ENCODE results near the gene HOPX.
"Not testable (repeated sequence)": the region's sequence is repeated elsewhere in the genome, so short reads cannot be mapped to it uniquely, and the experiment has no call there.

The HOPX gene

GRCh38 chr4:56688094-56688647 is 7.1 kb upstream of the HOPX start:
- no peak for DNase-seq (ENCODE audit: low spot score)

DNA sequence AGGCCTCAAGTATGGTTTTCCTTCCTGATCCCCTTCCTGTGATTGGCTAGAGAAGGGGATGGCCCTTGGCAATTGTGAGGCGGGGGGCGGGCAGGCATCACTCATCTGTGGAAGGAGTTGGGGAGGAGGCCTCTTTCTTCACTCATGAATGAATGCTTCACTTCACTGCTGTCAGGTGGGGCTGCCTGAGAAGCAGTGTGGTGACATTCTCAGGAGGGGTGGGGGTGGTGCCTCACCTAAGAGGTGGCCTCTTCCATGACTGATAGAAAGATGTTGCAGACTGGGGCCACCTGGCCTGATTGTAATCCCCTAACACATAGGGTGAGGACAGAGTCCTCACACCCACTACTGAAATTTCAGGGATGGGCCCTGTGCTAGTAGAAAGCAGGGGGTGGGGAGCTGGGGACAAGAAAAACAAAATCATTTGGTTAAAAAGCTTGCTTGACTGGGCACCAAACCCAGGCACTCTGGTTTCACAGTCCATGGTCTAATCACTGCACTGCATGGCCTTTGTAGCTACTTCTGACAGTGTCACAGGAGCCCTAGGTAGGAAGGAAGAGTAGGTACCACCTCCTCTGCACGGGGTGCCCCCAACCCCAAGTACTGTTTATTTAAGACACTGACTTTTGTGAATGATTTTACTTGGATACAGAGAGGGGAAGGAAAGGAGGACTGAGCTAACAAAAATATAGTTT is 5.6 kb upstream of the HOPX start:
- DNase-seq (ENCODE audit: low spot score): no peak

- no peak for DNase-seq (ENCODE audit: low spot score)
Measured at GRCh38 chr4:56684320-56685050, 3.4 kb upstream of the HOPX start.

DNA sequence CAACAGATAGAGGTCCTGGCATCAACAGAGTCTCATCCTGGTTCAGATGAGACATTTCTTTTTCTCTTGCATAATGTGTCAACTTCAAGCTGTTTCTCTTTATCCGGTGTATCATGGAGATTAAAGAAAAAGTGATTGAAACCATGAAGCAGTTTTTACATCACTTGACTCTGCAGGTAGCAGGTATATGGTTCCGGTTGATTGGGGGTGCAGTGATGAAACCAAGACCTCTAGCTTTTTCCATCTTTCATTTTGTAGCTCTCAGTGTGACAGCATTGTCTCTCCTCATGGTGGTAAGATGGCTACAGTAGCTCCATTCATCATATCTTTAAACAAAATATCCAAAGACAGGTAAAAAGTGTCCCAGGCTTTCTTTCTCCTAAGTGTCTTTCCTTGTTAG is 2.4 kb upstream of the HOPX start:
- DNase-seq (ENCODE audit: low spot score): no peak

DNA sequence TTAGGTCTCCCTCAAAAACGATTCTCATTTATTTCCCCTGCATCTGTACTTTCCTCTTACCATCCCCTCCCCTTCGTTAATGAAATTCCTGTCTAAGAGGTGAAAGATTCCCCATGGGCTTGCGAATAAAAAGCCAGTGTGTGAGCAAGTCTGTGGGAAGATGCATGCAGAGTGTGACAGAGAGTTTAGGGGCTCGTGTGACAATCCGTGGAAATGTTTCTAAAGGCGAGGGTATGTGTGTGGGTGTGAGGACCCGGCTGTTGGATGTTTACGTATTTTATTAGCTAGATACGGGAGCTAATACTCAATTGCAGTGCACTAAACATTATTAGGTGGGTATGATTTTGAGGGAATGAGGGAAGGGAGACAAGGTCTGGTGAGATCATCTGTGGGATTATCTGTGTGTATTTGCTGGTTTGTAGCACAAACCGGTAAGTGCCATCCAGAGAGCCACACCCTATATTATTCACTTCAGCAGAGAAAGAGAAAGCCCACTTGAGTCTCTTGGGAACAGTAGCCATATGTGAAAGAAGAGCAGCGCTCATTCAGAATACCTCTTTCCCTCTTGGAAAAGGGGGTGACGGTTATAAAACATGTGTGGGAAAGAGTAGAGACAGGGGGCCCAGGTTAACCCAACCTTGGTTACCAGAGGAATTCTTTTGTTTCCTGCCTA is 893 bp upstream of the HOPX start:
- DNase-seq (ENCODE audit: low spot score): no peak

- DNase-seq (ENCODE audit: low spot score): no peak
Measured at GRCh38 chr4:56680266-56680665, 830 bp downstream of the HOPX start.

DNA sequence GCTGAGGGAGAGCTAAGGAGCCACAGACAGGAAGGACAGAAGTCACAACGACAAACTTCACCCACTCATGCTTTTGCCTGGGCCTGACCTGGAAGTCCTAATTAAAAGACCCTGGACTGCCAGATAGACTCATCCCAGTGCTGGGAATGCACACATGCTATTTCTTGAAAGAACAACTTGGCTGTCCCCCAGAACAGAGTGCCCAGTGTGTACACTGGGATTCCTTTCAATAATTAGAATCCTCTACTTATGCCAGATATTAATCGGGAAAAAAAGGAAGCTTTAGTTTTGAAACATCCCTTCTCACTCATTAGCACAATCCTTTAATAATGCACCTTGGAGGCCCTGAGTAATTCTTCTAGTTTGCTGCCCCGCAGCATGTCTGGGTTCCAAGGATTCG is 3.4 kb downstream of the HOPX start:
- DNase-seq (ENCODE audit: low spot score): no peak

- DNase-seq (ENCODE audit: low spot score): no peak
Measured at GRCh38 chr4:56674984-56675383, 6.1 kb downstream of the HOPX start.

DNA sequence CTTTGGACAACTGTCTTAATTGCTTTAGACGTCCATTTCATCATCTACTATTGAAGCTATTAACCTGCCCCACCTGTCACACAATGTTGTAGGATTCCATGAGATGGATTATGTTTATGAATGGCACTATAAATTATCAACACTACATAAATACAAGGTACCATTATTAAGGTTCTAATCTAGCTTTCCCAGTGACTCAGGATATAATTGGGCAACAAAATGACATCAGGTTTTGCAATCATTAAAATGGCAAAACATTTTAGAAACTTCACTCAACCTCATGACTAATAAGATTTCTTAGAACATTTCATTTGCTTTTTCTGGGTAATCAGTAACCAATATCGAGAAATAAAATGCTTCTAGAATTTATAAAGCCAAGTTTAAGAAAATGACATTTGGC is 9.2 kb downstream of the HOPX start:
- DNase-seq (ENCODE audit: low spot score): no peak

- no peak for DNase-seq (ENCODE audit: low spot score)
Measured at GRCh38 chr4:56671373-56671772, 9.7 kb downstream of the HOPX start.

GRCh38 chr4:56668267-56668666 is 12.8 kb downstream of the HOPX start:
- DNase-seq (ENCODE audit: low spot score): no peak

- not testable (repeated sequence) for DNase-seq (ENCODE audit: low spot score)
Measured at GRCh38 chr4:56667396-56667795, 13.7 kb downstream of the HOPX start.

GRCh38 chr4:56666279-56666678 is 14.8 kb downstream of the HOPX start:
- DNase-seq (ENCODE audit: low spot score): no peak

GRCh38 chr4:56665781-56666180 is 15.3 kb downstream of the HOPX start:
- DNase-seq (ENCODE audit: low spot score): no peak

DNA sequence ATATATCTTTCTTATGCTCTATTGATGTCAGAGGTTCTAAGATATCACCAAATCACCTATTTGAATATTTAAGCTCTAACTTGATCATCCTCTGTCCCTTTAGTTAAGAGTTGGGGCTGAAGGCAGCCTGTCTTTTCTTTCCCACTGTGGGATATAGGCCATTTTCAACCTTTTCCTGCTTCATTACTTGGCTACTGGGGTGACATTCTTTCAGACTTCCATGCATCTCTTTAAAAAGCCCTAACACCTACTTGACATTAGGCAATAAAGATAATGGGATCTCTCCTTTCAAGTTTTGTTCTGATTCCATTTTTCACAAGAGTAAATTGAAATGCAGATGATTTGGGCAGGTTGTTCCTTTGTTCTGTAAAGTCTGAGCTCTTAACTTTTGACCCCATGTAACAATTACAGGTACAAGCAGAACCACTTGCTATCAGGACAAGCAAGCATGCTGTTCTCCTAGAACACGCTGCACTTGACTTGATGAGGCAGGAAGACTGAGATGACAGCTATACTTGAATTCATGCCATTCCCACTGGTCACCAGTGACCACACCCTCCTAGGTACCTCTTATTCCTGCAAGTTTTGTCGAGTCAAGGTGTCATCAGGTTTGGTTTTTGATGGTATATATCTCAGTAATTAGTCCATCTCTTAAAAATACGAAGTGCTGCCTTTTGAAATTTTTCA is 18.2 kb downstream of the HOPX start:
- DNase-seq (ENCODE audit: low spot score): no peak

DNA sequence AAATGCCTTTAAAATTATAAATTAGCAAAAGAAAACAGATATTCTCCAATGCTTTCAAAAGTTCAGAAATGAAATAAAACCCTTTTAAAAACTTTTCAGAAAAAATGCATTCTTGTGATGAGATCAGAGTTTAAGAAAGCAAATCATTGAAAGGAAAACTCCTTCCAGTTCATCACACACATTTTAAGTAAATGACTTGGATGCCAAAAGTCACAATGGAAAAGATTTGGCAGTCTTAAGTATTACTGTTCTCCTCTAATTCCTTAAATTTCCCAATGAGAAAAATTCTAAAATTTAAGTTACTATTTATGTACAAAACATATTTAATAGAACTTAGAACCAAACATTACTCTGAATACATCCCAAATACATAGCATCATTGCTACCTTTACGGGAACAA is 21.1 kb downstream of the HOPX start:
- no peak for DNase-seq (ENCODE audit: low spot score)

DNA sequence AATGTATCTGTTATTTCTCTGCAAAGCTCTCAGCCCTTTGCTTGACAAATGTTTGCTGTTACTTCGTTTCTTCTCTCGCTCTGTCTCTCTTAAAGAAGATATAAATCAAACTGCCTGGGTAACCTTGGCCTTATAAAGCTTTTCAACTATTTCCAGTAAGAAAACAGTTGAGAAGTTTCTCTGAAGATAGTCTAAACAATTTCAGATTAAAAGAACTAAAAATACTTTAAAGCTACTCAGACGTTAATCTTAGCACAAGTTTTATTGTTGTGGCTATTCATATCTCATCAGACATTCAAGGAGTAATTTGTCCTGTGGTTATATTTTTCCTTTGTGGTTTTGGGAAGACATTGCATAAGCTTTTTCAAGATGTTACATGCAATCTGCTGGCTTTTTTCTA is 22.6 kb downstream of the HOPX start:
- DNase-seq (ENCODE audit: low spot score): no peak

GRCh38 chr4:56657818-56658217 is 23.3 kb downstream of the HOPX start:
- no peak for DNase-seq (ENCODE audit: low spot score)

- no peak for DNase-seq (ENCODE audit: low spot score)
Measured at GRCh38 chr4:56657128-56657527, 24.0 kb downstream of the HOPX start.

- peak; percentile 27 for DNase-seq (ENCODE audit: low spot score)
Measured at GRCh38 chr4:56656346-56656643, 24.8 kb downstream of the HOPX start.

DNA sequence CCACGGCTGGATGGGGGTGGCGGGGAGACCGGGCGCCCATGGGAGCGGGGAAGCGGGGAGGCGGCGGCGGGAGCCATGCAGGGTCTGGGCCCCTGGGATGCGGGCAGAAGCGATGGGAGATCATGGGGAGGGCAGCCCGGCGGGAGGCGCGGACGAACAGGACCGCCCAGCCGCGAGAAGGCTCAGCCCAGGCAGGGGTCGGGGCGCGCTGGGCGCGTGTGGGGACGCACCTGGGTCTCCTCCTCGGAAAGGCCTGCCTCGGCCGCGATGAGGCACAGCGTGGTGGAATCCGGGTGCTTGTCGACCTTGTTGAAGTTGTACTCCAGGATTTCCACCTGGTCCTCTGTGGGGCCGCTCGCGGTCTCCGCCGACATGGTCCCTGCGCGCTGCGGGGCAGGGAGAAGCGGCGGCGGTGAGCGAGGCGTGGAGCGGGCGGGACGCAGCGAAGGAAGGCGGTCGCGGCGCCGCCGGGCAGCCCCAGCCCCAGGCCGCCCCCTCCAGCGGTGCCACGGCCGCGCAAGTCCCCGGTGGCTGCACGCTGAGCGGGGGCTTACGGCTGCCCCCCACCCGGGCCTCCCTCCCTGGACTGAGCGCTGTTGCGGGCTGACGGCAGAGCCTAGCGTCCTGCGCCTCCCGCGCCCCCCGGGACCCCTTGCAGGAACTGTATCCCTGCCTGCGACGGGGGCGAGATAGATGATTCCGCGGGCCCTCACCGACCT is 25.3 kb downstream of the HOPX start:
- DNase-seq (ENCODE audit: low spot score): peak; percentile 26

- DNase-seq (ENCODE audit: low spot score): peak; percentile 56
Measured at GRCh38 chr4:56655209-56655626, 25.9 kb downstream of the HOPX start.
